HCT116 (cell line): ENCODE data around the gene LRRC71. TPM values are rescaled to one million over a fixed set of nuclear protein-coding genes. Genes with fewer than 3 reads are reported as not detected.

Source experiments
- ATAC-seq: fragments of 200-7000 bp; cut with Tn5 transposase; 2 replicates; pipeline ENCODE4 v1.9.1; 2020; ENCODE audit warnings: mild to moderate bottlenecking, moderate library complexity
- BruUV-seq: library from RNA; stranded (reverse); fragments of 400-500 nt; replicated peaks from 2 replicates; lab custom pipeline; 2021; lab: Mats Ljungman, UMichigan
- CTCF ChIA-PET: fragments of 300-600 bp; sonication (Branson Sonifier 250); formaldehyde crosslinking; loops from one replicate; lab custom pipeline; 2021; ENCODE audit warnings: antibody characterized with exemption; lab: Charles Lee
- POLR2A ChIA-PET: fragments of 300-600, 350-600 bp; sonication (Branson Sonifier 250); formaldehyde crosslinking; loops from one replicate; lab custom pipeline; 2021; ENCODE audit warnings: antibody characterized with exemption; lab: Charles Lee
- RAD21 ChIA-PET, 2 experiments: fragments of 300-600 bp; sonication (Branson Sonifier 250); formaldehyde crosslinking; loops; one replicate each; lab custom pipeline; 2023; ENCODE audit warnings: low total read pairs in 2 of 2; ENCODE audit not compliant: uncharacterized antibody in 2 of 2, unreplicated experiment in 2 of 2, low non-redundant PET in 1 of 2; lab: Charles Lee
- DNase-seq: peaks from one replicate; pipeline ENCODE4 v3.0.0-alpha.2; 2010; ENCODE audit warnings: low read depth, low spot score
- H2AFZ ChIP-seq: fragments of 200-600 bp; shearing (Covaris generic), sonication (generic); 2 replicates; pipeline ENCODE4 v1.6.1; 2017; ENCODE audit warnings: low read depth, mixed run types, mixed read lengths, antibody characterized with exemption, low read length; ENCODE audit not compliant: poor library complexity, severe bottlenecking
- H3K27ac ChIP-seq: 2 replicates; pipeline ENCODE4 v1.5.1; 2012; ENCODE audit warnings: low read depth, low read length
- H3K27me3 ChIP-seq: fragments of 200-600 bp; sonication (generic); 2 replicates; pipeline ENCODE4 v1.6.1; 2016; ENCODE audit warnings: mixed run types, low read length, mixed read lengths; ENCODE audit not compliant: insufficient read depth
- H3K36me3 ChIP-seq, 2 experiments: fragments of 200-500 bp in 1 of 2; fragments of 200-600 bp in 1 of 2; sonication (Bioruptor generic) in 1 of 2; sonication (generic) in 1 of 2; 2 replicates each; pipeline versions ENCODE4 v1.5.1 to v1.6.1; 2014 to 2016; ENCODE audit warnings: low read length in 2 of 2, inconsistent platforms in 1 of 2, mixed read lengths in 1 of 2, mixed run types in 1 of 2; ENCODE audit not compliant: insufficient read depth in 2 of 2, control insufficient read depth in 1 of 2
- H3K4me1 ChIP-seq, 2 experiments: fragments of 200-600 bp in 1 of 2; sonication (generic) in 1 of 2; 2 replicates each; pipeline versions ENCODE4 v1.5.1 to v1.6.1; 2012 to 2017; ENCODE audit warnings: low read length in 2 of 2, inconsistent platforms in 1 of 2, mild to moderate bottlenecking in 1 of 2, mixed read lengths in 1 of 2, mixed run types in 1 of 2, moderate library complexity in 1 of 2; ENCODE audit not compliant: insufficient read depth in 2 of 2, control insufficient read depth in 1 of 2
- H3K4me2 ChIP-seq: fragments of 200-600 bp; sonication (generic); 2 replicates; pipeline ENCODE4 v1.6.1; 2017; ENCODE audit warnings: mixed run types, low read length, mixed read lengths
- H3K4me3 ChIP-seq, 2 experiments: fragments of 200-600 bp in 1 of 2; sonication (generic) in 1 of 2; replicated peaks in 1 of 2; 2 replicates each; pipeline ENCODE4 v1.5.1; 2011 to 2016; ENCODE audit warnings: low read length in 2 of 2, control low read depth in 1 of 2, low read depth in 1 of 2, mild to moderate bottlenecking in 1 of 2, mixed read lengths in 1 of 2, mixed run types in 1 of 2
- H3K79me2 ChIP-seq: fragments of 200-600 bp; sonication (generic); 2 replicates; pipeline ENCODE4 v1.6.1; 2017; ENCODE audit warnings: mild to moderate bottlenecking, mixed run types, low read length, moderate library complexity, mixed read lengths; ENCODE audit not compliant: insufficient read depth
- H3K9ac ChIP-seq: fragments of 200-600 bp; sonication (generic); 2 replicates; pipeline ENCODE4 v1.6.1; 2016; ENCODE audit warnings: low read length, mixed read lengths
- H3K9me2 ChIP-seq: fragments of 200-600 bp; sonication (generic), shearing (Covaris generic); 2 replicates; pipeline ENCODE4 v1.6.1; 2017; ENCODE audit warnings: mixed run types, mild to moderate bottlenecking, moderate library complexity; ENCODE audit not compliant: insufficient read depth
- H3K9me3 ChIP-seq, 2 experiments: fragments of 200-500 bp in 1 of 2; fragments of 200-600 bp in 1 of 2; sonication (Bioruptor generic) in 1 of 2; sonication (generic) in 1 of 2; 2 replicates each; pipeline ENCODE4 v1.6.1; 2014 to 2017; ENCODE audit warnings: low read length in 2 of 2, mixed read lengths in 2 of 2, inconsistent platforms in 1 of 2, low read depth in 1 of 2, mild to moderate bottlenecking in 1 of 2, mixed run types in 1 of 2, moderate library complexity in 1 of 2; ENCODE audit not compliant: control insufficient read depth in 1 of 2, insufficient read depth in 1 of 2
- H4K20me1 ChIP-seq: fragments of 200-600 bp; sonication (generic), shearing (Covaris generic); 2 replicates; pipeline ENCODE4 v1.6.1; 2017; ENCODE audit warnings: mixed run types, mild to moderate bottlenecking, moderate library complexity; ENCODE audit not compliant: insufficient read depth
- CBX3 ChIP-seq: IDR thresholded peaks from 2 replicates; pipeline ENCODE4 v1.6.1; 2012; ENCODE audit warnings: low read depth
- ELF1 ChIP-seq: IDR thresholded peaks from 2 replicates; pipeline ENCODE4 v1.6.1; 2012; ENCODE audit warnings: low read depth, borderline replicate concordance
- EZH2 ChIP-seq: fragments of 200-600 bp; sonication (generic); IDR thresholded peaks from 2 replicates; pipeline ENCODE4 v1.6.1; 2017; ENCODE audit warnings: antibody characterized with exemption, mixed run types
- EZH2phosphoT487 ChIP-seq: fragments of 200-600 bp; IDR thresholded peaks from 2 replicates; pipeline ENCODE4 v1.6.1; 2018; ENCODE audit warnings: antibody characterized with exemption, borderline replicate concordance
- FOSL1 ChIP-seq: IDR thresholded peaks from 2 replicates; pipeline ENCODE4 v1.6.1; 2012; ENCODE audit warnings: low read depth
- JUND ChIP-seq: IDR thresholded peaks from 2 replicates; pipeline ENCODE4 v1.6.1; 2012
- MAX ChIP-seq: IDR thresholded peaks from 2 replicates; pipeline ENCODE4 v1.6.1; 2012
- POLR2A ChIP-seq: IDR thresholded peaks from 2 replicates; pipeline ENCODE4 v1.7.0; 2011; ENCODE audit warnings: borderline replicate concordance; ENCODE audit not compliant: insufficient read depth, insufficient read length; ENCODE audit errors: extremely low read depth
- POLR2AphosphoS5 ChIP-seq: IDR thresholded peaks from 2 replicates; pipeline ENCODE4 v1.6.1; 2011; ENCODE audit warnings: mild to moderate bottlenecking, low read depth, low read length, moderate library complexity
- REST ChIP-seq: IDR thresholded peaks from 2 replicates; pipeline ENCODE4 v1.6.1; 2012; ENCODE audit warnings: low read depth
- TCF7L2 ChIP-seq: IDR thresholded peaks from 2 replicates; pipeline ENCODE4 v1.7.0; 2011; ENCODE audit warnings: borderline replicate concordance, inconsistent platforms; ENCODE audit not compliant: insufficient read depth, insufficient read length; ENCODE audit errors: extremely low read depth
- YY1 ChIP-seq: IDR thresholded peaks from 2 replicates; pipeline ENCODE4 v1.6.1; 2011; ENCODE audit warnings: low read length, low read depth, moderate library complexity, mild to moderate bottlenecking; ENCODE audit not compliant: insufficient replicate concordance; ENCODE audit errors: extremely low read depth
- ZBTB33 ChIP-seq: IDR thresholded peaks from 2 replicates; pipeline ENCODE4 v1.6.1; 2011; ENCODE audit warnings: mild to moderate bottlenecking, low read length, moderate library complexity; ENCODE audit not compliant: insufficient replicate concordance; ENCODE audit errors: extremely low read depth
- ZFX ChIP-seq: fragments of 450-650 bp; IDR thresholded peaks from 2 replicates; pipeline ENCODE4 v1.6.1; 2017
- intact Hi-C: fragments of 100-400 bp; cut with micrococcal nuclease; formaldehyde crosslinking; loops from 2 replicates; pipeline ENCODE4 v1.10.0; 2022
- total RNA-seq: library from RNA; stranded (reverse); gene quantifications from one replicate; pipeline ENCODE4 v1.2.1, GENCODE V29; 2021; ENCODE audit not compliant: unreplicated experiment

LRRC71 gene
- total RNA-seq, 1 experiment from 2014 or later, result not detected

GRCh38 chr1:156943756-156944155 lies 23.3 kb downstream of the LRRC71 start:
- Histone ChIP-seq H3K27me3 (no peaks in the 10 kb centered on the region), H3K4me2 (no peak overlapping the region), H3K9ac (no peak overlapping the region), H3K27ac (no peak overlapping the region), H3K79me2 (no peaks in the 10 kb centered on the region), H3K36me3 (peaks cover 19 to 23% of the 10 kb centered on the region in 2 experiments), H3K9me2 (no peaks in the 10 kb centered on the region), H2AFZ (no peak overlapping the region), H3K4me3 (no peak overlapping the region), H3K9me3 (no peaks in the 10 kb centered on the region), H3K4me1 (peaks cover 0 to 7% of the 10 kb centered on the region in 2 experiments; a peak in 1 of 4 replicates), H4K20me1 (no peaks in the 10 kb centered on the region)
- RAD21 ChIA-PET, result no interaction called here
- ATAC-seq, result no peak
- CTCF ChIA-PET, result no interaction called here
- intact Hi-C loops, result no loop called here
- no peak for DNase-seq
- no TSS peak for BruUV-seq
- TF ChIP-seq ELF1, result no peak
- no peak for TF ChIP-seq JUND
- TF ChIP-seq YY1, result no peak
- no peak for TF ChIP-seq CBX3
- TF ChIP-seq TCF7L2, result no peak
- TF ChIP-seq EZH2phosphoT487, result no peak
- TF ChIP-seq MAX, result no peak
- TF ChIP-seq EZH2, result no peak
- no peak for TF ChIP-seq POLR2A
- no peak for TF ChIP-seq ZBTB33
- TF ChIP-seq FOSL1, result no peak
- no peak for TF ChIP-seq ZFX
- TF ChIP-seq REST, result no peak
- TF ChIP-seq POLR2AphosphoS5, result no peak
- POLR2A ChIA-PET, result no interaction called here
